DND-41 (cell line): ENCODE data around the gene CCR4.

Source experiments
- CTCF ChIP-seq: IDR thresholded peaks from 2 replicates; pipeline ENCODE4 v1.5.1; 2012; ENCODE audit warnings: borderline replicate concordance, low read length, moderate library complexity, mild to moderate bottlenecking; ENCODE audit not compliant: poor library complexity, severe bottlenecking; ENCODE audit errors: extremely low read depth
- EZH2 ChIP-seq: IDR thresholded peaks from 3 replicates; pipeline ENCODE4 v1.6.1; 2012; ENCODE audit warnings: borderline replicate concordance, low read depth, mild to moderate bottlenecking, moderate library complexity, low read length, inconsistent platforms; ENCODE audit not compliant: severe bottlenecking

DNA sequence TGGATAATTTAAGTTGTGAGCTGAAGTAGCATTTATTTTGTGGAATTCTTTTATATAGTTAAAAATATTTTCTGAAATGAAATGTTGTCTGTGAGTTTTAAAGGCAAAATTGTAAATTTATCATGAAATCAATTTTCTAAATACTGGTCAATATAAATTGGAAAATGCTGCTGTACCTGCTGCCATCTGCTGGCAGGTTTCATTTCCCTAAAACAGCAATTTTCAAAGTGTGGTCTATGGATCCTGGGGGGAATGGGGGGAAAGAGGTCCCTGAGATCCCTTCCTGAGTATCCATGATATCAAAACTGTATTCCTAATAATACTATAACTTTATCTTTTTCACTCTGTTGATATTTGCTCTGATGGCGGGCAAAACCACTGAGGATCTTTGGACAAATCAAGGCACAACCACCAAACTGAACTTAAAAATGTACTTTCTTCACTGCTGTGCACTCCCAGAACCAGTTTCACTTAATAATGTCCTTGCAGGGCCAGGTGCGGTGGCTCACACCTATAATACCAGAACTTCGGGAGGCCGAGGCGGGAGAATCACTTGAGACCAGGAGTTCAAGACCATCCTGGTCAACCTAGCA, 17.2 kb upstream of the CCR4 start:
- no peak for TF ChIP-seq EZH2
- peak; percentile 80 for TF ChIP-seq CTCF
